Measurements from ENCODE around the gene TLL1. TPM values are rescaled to one million over a fixed set of nuclear protein-coding genes. Genes with fewer than 3 reads are reported as not detected.
A peak's percentile ranks its signal among the peaks of the same experiment; 100 is the strongest.

Gene TLL1
- total RNA-seq, 2 experiments from 2014 or later: 0.44 to 3.9 TPM

- no peak for TF ChIP-seq EZH2phosphoT487 (IDR thresholded peaks at IDR 0.05; ENCODE audit: borderline replicate concordance, low read depth, low read length)
- TF ChIP-seq CTCF (conservative IDR thresholded peaks at IDR 0.05; ENCODE audit: low read length): no peak
- intact Hi-C loops (cut with micrococcal nuclease; ENCODE audit: unreplicated experiment): loop anchor here (10.0 kb wide), 1 partner anchor 327 kb away; no protein-coding TSS in a partner anchor
- no peaks in the 10 kb centered on the region for H3K9me3 ChIP-seq (ENCODE audit: low read length)
- no peak overlapping the region for H3K27ac ChIP-seq (ENCODE audit: low read depth, low read length, poor library complexity, severe bottlenecking)
- no peaks in the 10 kb centered on the region for H3K79me2 ChIP-seq (ENCODE audit: insufficient read depth, low read depth, low read length)
- no peak overlapping the region for H2AFZ ChIP-seq (ENCODE audit: low read length)
- no peaks in the 10 kb centered on the region for H3K9me2 ChIP-seq (ENCODE audit: insufficient read depth, low read length)
- H3K4me1 ChIP-seq (ENCODE audit: insufficient read depth, low read length, poor library complexity, severe bottlenecking): no peaks in the 10 kb centered on the region
- no peak for DNase-seq (ENCODE audit: low spot score)
- H3K4me3 ChIP-seq (ENCODE audit: low read depth, low read length, poor library complexity, severe bottlenecking): no peak overlapping the region
- no peak overlapping the region for H3K4me2 ChIP-seq (ENCODE audit: low read length)
- ChIA-PET CTCF (ENCODE audit: unreplicated experiment) (no interaction called here), POLR2A (interaction anchor here (0.7 to 1.4 kb wide), 3 partner anchors 9 to 109 kb away, joined by 3 to 8 read pairs (median 4); no protein-coding TSS in a partner anchor)
- H3K36me3 ChIP-seq (ENCODE audit: insufficient read depth, low read length): no peaks in the 10 kb centered on the region
- BruUV-seq (replicated peaks): no TSS peak
- H4K20me1 ChIP-seq (ENCODE audit: insufficient read depth, low read length): no peaks in the 10 kb centered on the region
These were observed 11.7 kb upstream of the TLL1 start for GRCh38 chr4:165861363-165861762.

DNA sequence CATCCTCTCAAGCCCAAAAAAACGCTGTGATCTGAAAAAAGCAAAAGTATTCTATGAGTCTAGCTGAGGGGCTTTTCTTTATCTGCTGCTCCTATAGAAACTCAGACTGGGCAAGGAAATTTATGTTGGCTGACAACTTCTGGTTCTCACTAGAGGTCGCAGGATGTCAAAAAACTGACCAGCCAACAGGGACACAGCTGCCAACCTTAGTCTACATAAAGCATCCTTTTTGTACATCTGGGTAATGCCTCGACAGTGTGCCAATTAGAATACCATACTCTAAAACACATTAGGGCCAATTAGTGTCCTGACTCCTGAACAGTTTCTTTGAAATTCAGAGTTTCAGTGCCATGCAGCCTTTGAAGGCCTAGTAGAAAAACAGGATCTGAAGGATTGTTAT is 8.8 kb upstream of the TLL1 start:
- H2AFZ ChIP-seq (ENCODE audit: low read length): no peak overlapping the region
- CTCF ChIA-PET (ENCODE audit: unreplicated experiment): interaction anchor here (1.5 kb wide), 1 partner anchor 228 kb away, joined by 3 read pairs; no protein-coding TSS in a partner anchor
- no peaks in the 10 kb centered on the region for H3K79me2 ChIP-seq (ENCODE audit: insufficient read depth, low read depth, low read length)
- no peak overlapping the region for H3K4me3 ChIP-seq (ENCODE audit: low read depth, low read length, poor library complexity, severe bottlenecking)
- TF ChIP-seq CTCF (conservative IDR thresholded peaks at IDR 0.05; ENCODE audit: low read length): peak; percentile 68
- no peak for TF ChIP-seq EZH2phosphoT487 (IDR thresholded peaks at IDR 0.05; ENCODE audit: borderline replicate concordance, low read depth, low read length)
- H3K36me3 ChIP-seq (ENCODE audit: insufficient read depth, low read length): no peaks in the 10 kb centered on the region
- POLR2A ChIA-PET: interaction anchor here (0.6 kb wide), 1 partner anchor 14 kb away, joined by 3 read pairs; no protein-coding TSS in a partner anchor
- no peaks in the 10 kb centered on the region for H3K9me3 ChIP-seq (ENCODE audit: low read length)
- no peak overlapping the region for H3K27ac ChIP-seq (ENCODE audit: low read depth, low read length, poor library complexity, severe bottlenecking)
- H3K4me1 ChIP-seq (ENCODE audit: insufficient read depth, low read length, poor library complexity, severe bottlenecking): no peaks in the 10 kb centered on the region
- no TSS peak for BruUV-seq (replicated peaks)
- peak; percentile 43 for DNase-seq (ENCODE audit: low spot score)
- no peak overlapping the region for H3K4me2 ChIP-seq (ENCODE audit: low read length)
- no peaks in the 10 kb centered on the region for H4K20me1 ChIP-seq (ENCODE audit: insufficient read depth, low read length)
- intact Hi-C loops (cut with micrococcal nuclease; ENCODE audit: unreplicated experiment): loop anchor here (1.0 to 10.0 kb wide), 2 partner anchors 228 to 329 kb away; no protein-coding TSS in a partner anchor
- no peaks in the 10 kb centered on the region for H3K9me2 ChIP-seq (ENCODE audit: insufficient read depth, low read length)

- POLR2A ChIA-PET: interaction anchor here (0.6 to 1.3 kb wide), 8 partner anchors 11 to 233 kb away, joined by 3 to 6 read pairs (median 3); no protein-coding TSS in a partner anchor
- H3K27ac ChIP-seq (ENCODE audit: low read depth, low read length, poor library complexity, severe bottlenecking): no peak overlapping the region
- no TSS peak for BruUV-seq (replicated peaks)
These were observed 6.9 kb upstream of the TLL1 start for GRCh38 chr4:165866019-165866650.

More at GRCh38 chr4:165866019-165866650, 6.9 kb upstream of the TLL1 start:
- Histone ChIP-seq H3K4me1 (ENCODE audit: insufficient read depth, low read length, poor library complexity, severe bottlenecking) (no peaks in the 10 kb centered on the region), H3K4me2 (ENCODE audit: low read length) (no peak overlapping the region), H2AFZ (ENCODE audit: low read length) (no peak overlapping the region), H3K4me3 (ENCODE audit: low read depth, low read length, poor library complexity, severe bottlenecking) (no peak overlapping the region), H3K36me3 (ENCODE audit: insufficient read depth, low read length) (no peaks in the 10 kb centered on the region), H3K9me3 (ENCODE audit: low read length) (no peaks in the 10 kb centered on the region), H3K9me2 (ENCODE audit: insufficient read depth, low read length) (no peaks in the 10 kb centered on the region), H4K20me1 (ENCODE audit: insufficient read depth, low read length) (no peaks in the 10 kb centered on the region), H3K79me2 (ENCODE audit: insufficient read depth, low read depth, low read length) (no peaks in the 10 kb centered on the region)
- intact Hi-C loops (cut with micrococcal nuclease; ENCODE audit: unreplicated experiment): loop anchor here (10.0 kb wide), 1 partner anchor 331 kb away; no protein-coding TSS in a partner anchor
- DNase-seq (ENCODE audit: low spot score): no peak
- CTCF ChIA-PET (ENCODE audit: unreplicated experiment): no interaction called here
- TF ChIP-seq EZH2phosphoT487 (IDR thresholded peaks at IDR 0.05; ENCODE audit: borderline replicate concordance, low read depth, low read length) (no peak), CTCF (conservative IDR thresholded peaks at IDR 0.05; ENCODE audit: low read length) (no peak)
